ENCODE data around the gene RUBCN.
"Not testable (repeated sequence)": the region's sequence is repeated elsewhere in the genome, so short reads cannot be mapped to it uniquely, and the experiment has no call there.

The RUBCN gene

DNA sequence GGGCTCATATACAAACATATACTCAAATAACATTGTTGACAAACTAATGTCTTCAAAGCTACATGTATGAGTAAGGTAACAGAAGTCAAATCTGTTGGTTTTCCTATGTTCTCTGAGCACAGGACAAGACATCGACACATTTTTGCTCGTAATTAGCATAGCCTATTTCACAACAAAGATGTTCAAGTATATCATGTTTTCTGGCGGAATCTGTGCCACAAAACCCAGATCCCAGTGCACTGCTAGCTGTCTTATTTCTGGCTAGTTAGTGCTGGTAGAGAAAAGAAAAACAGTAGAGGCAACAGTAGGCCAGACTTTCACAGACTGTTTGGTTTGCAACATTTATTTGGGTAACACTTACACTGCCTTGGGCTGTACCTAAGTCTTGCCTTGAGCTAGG lies 51.2 kb downstream of the RUBCN start:
- no peak for DNase-seq (ENCODE audit: low spot score)

DNA sequence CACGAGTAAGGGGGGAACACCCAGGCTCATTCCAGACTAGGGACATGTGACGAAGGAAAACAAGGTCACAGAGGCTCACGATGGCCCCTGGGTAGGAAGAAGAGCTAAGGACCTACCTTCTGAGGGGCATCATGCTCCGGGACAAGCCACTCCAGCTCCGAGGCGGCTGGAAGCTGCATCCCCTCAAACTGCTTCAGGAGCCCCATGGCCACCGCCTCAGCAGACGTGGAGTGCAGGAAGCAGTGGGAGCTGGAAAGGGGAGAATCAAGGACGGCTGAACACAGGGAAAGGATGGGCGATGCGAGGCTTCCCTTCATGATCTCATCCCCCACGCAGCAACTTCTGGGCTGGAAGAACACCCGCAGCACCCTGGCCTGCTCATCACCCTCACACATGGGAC lies 53.5 kb downstream of the RUBCN start:
- no peak for DNase-seq (ENCODE audit: low spot score)

DNA sequence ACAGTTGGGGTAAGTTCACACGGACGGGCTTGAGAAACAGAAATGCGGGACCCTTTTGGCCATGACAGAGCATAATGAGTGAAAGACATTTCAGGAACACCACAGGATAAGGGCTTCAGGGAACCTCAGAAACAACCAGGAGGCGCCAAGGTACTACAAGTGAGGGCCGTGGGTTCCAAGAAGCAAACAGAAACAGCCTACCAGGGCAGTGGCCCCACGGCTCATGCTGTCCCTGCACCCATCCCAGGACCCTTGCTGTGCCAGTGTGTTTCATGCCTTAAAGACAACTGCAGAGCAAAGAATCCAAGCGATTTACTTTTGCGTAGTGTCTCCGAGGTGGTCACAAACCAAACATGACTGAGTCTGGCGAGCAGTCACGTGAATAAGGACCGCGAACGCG lies 54.0 kb downstream of the RUBCN start:
- DNase-seq (ENCODE audit: low spot score): no peak

DNA sequence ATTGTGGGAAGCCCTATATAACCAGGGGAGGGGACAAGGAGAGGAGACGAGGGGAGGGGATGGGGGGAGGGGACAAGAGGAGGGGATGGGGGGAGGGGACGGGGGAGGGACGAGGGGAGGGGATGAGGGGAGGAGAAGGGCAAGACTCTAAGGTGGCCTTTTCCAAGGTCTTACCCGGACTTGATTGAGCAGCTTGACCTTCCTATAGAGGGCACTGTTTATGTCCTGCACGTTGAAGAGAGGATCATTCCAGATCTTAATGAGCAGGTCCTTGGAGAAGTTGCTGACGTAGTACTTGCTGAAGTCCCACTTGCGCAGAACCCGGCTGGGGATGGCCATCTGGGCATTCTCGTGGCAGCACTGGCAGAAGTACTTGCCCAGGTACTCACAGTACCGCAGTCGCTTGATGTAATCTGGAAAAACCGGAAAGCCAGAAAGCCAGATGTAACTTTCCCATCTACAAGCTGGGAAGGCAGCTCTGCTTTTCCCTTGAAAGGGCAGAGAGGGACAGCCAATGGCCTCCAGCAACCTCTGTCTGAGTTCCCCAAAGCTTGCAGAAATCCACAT lies 55.7 kb downstream of the RUBCN start:
- DNase-seq (ENCODE audit: low spot score): no peak

DNA sequence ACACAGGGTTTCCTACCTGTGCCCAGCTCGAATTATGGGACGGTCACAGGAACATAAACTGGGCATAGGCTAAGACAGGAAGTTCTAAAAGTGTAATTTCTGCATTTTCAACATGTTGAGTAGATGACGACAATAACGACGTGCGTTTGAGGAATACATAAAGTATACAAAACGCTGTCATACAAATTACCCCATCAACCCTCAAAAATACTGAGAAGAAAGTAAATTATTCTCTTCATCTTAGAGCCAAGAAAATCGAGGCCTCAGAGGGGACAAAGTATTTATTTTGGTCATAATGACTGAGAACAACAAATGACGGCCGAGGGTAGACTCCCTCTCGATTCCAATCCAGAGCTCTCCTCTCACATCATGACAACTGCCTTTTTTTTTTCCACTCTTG lies 60.8 kb downstream of the RUBCN start:
- DNase-seq (ENCODE audit: low spot score): no peak

DNA sequence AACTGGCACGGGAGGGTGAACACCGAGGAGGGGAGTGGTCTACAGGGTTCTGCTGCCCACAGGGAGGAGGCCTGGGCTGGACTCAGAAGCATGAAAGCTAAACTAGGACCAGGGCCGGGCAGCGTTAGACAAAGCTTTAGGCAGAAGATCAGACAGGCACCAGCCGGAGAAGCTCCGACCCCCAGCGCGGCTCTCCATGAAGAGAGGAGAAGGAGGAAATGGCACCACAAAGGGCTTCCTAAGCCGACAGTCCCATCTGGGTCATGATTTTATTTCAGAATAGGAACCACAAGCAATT lies 61.2 kb downstream of the RUBCN start:
- no peak for DNase-seq (ENCODE audit: low spot score)

DNA sequence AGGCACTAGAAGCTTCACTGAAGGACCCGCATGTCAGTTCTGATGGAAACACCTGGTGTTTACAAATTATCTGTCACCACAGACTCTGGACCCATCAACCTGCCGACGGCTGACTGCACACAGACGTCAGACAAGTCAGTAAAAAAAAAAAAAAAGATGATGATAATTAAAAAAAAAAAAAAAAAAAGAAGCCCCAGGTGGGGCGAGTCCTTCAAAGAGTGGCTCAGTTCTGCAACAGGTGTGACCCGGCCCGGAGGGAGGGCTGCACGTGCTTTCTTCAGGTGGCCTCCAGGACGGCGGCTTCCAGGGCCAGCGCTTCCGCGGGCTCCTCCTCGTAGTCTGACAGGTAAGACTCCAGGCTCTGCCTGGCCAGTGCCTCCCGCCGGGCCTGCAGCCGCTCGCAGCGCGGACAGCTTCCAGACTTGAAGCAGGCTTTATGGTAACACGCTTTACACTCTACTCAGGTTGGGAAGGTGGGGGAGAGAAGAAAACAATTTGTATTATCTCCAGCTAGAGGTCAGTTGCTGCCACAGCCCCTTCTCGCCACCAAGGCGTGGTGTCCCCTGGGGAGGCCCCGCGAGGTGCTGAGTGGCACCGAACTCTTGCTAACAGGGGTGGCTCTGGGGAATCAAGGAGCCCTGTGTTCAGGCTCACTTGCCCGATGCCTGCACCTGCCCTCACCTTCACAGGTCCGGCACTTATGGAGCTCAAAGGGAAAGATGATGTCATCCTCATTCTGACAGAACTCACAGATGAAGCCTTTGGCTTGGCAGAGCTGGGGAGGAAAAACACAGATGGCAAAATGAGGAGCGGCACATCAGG lies 61.8 kb downstream of the RUBCN start:
- no peak for DNase-seq (ENCODE audit: low spot score)

DNA sequence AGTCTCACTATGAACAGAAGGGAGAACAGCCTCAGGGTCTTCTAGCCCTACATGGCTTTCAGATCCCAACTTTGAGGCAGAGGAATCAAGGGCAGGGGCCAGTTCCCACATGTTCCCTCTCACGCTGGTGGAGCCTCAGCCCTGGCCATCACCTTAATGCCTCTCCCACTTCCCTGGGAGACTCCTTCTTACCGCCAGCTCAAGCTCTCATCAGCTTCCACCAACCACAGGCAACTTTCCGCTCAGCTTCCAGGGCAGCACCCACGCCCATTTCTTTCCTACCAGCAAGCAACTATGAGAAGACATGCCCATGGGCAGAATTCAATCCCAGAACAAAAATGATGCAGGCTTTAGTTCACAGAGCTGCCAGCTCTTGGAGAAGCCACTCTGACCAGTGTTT lies 63.5 kb downstream of the RUBCN start:
- DNase-seq (ENCODE audit: low spot score): no peak

DNA sequence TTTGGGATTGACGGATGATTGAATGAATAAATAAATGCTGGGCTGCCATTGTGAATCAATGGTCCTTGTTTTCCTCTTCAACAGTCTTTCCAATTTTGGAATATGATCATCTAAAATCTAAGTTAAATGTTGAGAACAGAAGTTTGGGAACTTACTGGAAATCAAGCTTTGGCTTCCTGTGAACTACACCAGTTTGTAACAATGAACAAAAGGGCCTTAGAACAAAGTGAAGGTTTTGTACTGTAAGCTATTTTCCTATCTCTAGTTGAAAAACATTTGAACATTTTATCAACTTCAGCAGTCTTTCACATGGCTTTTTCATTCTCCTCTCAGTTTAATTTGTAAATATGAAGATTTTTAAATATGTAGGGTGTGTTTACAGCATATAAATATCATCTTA lies 66.3 kb downstream of the RUBCN start:
- DNase-seq (ENCODE audit: low spot score): no peak

DNA sequence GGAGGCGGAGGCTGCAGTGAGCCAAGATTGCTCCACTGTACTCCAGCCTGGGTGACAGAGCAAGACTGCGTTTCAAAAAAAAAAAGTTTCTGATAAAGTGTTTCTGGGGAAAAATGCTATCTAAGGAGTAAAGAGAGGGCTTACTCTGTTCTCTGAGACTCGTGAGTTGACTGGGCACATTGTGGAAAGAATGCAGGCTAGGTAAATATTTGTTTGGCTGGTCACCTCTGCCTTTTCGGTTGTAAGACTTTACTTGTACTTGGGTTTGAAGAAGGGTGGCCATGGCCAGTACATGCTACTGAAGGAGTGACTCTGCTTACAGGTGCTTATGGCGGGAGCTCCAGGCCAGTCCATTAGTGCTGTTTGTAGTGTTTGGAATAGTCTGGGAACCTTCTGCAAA lies 68.7 kb downstream of the RUBCN start:
- DNase-seq (ENCODE audit: low spot score): no peak

DNA sequence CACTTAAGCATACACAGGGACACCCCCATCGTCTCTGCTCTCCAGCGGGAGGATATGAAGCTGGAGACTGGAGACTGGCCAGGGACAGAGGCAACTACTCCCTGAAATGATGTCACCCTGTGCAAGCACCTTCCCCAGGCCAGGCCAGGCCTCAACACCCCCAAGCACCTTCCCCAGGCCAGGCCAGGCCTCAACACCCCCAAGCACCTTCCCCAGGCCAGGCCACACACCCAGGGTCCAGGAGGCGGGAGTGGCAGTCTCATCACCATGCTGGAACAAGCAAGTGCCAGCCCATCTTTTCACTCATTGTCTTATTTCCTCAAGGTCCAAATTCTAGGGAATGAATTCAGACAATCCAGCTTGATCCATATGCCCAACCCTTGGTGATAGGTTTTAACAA lies 69.4 kb downstream of the RUBCN start:
- not testable (repeated sequence) for DNase-seq (ENCODE audit: low spot score)

DNA sequence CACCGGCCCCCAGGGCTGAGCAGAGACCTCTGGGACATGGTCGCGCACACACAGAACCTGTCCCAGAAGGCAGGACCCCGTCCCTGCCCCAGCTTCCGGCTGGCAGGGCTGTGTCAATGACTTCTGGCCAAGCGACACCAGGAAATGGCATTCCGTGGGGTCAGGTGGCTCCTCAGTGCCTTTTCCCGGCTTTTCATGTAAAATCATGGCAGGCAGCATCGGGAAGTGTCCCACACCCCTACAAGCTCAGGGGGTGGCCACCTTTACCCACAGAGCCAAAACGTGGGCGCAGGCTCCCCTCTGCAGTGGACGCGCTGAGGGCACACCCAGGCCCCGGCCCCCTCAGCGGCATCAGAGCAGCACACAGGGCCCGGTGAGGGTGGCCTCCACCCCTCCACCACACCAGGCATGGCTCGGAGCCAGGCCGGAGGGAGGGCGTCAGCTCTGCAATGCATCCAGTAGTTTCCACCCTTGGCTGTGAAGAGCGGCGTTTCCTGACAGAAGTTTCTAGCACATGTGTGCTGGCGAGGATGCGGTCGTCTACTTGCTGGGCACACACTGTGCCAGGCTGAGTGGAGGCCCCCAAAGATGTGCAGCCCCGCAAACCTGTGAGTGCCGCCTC lies 70.4 kb downstream of the RUBCN start:
- not testable (repeated sequence) for DNase-seq (ENCODE audit: low spot score)

DNA sequence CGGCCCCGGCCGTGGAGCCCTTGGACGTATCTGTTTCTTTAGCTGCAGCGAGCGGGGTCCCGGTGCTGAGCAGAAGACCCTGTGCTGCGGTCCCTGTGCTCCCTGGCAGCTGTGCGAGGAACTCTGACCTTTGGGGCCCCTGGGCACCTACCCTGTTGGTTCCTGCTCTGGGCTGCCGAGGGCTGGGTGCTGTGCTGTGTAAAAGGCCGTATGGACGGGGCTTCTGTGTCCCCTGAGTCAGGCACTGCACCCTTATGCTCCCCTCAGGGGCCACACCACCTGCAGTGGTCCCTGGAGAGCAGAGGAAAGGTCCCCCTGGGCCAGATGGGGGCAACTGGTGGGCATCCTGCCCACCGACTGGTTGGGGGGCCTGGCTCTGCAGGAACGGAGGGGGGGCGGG lies 71.2 kb downstream of the RUBCN start:
- DNase-seq (ENCODE audit: low spot score): not testable (repeated sequence)

DNA sequence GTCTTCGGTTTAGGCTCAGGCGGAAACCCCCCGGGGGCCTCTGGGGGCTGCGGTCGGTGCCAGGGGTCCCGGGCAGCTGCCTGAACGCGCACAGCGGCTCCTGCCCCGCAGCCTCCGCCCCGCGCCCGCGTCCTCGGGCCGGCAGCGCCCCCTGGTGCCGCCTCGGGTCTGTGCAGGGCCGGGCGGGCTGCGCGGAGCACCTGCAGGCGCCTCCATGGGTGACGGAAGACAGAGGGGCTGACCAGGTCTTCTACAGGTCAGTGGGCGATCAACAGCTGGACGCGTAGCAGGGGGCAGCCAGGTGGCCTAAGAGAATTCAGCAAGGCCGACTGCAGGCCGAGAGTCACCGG lies 71.6 kb downstream of the RUBCN start:
- DNase-seq (ENCODE audit: low spot score): not testable (repeated sequence)

DNA sequence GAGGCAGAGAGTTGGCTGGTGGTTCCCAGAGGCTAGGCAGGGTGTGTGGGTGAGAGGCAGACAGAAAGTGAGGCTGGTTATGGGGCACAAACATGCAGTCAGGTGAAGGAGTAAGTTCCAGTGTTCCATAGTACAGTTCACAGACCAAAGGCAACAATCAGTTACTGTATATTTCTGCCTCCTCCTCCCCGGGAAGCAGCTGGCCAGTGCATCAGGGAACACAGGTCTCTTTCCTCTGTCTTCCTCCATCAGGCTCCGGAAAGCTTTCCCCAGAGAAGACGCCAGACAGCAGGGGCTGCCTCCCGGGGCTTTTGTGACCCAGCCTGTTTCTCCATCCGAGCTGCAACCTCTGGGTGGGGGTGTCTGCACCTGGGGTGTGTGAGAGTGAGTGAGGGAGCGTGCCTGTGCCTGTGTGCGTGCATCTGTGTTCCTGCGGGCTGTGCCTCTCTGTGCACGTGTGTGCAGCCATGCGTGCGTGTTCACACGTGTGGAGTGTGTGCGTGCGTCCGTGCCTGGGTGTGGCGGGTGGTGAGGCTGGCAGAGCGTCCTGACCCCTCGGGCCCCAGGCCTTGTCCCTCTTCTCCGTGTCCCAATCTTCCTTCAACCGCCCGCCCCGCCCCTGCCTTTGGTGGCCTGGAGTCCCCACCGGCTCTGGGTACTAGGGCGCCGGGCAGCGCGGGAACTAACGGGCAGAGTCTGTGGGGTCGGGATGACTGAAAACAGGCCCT lies 72.1 kb downstream of the RUBCN start:
- not testable (repeated sequence) for DNase-seq (ENCODE audit: low spot score)

DNA sequence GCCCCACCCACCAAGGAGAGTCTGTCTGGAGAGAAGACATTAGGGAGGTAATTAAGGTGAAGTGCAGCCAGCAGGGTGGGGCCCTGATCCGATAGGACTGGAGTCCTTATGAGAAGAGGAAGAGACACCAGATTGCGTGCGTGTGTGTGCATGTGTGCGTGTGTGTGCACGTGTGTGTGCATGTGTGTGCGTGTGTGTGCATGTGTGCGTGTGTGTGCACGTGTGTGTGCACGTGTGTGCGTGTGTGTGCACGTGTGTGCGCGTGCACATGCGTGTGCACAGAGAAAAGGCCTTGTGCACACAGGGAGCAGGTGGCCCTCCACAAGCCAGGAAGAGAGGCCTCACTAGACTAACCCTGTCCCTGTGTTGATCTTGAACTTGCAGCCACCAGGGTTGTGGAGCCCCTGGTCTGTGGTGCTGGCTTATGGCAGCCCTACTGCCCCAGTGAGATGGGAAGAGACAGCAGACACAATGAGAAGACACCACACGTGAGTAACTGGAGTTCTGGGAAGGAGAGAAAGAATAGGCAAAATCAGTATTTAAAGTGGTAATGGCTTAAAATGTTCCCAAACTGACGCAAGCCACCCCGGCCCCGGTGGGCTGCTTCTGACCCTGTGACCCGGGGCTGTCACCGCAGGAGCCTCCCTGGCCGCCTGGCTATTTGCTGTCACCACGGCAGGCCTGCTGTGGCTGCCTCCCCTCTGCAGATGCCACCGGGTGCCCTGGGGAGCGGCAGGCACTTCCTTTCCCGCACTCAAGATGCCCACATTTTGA lies 73.2 kb downstream of the RUBCN start:
- DNase-seq (ENCODE audit: low spot score): not testable (repeated sequence)

DNA sequence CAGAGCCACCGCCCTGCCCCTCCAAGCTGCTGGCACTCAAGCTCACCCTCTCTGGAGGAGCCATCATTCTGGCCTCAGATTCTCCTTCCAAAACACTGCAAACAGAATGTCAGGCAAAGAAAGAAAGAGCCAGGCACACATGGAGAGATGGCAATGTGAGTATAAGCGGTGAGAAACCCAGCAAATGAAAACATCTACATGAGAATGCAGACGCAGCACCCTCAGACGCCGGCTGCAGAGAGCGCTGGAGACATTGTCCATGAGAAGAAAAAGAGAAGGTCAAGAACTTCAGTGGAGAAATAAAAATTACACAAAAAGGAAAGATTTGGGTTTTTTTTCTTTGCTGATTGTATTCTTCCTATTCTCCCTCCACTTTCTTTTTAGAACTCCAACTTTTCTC lies 74.4 kb downstream of the RUBCN start:
- DNase-seq (ENCODE audit: low spot score): not testable (repeated sequence)

DNA sequence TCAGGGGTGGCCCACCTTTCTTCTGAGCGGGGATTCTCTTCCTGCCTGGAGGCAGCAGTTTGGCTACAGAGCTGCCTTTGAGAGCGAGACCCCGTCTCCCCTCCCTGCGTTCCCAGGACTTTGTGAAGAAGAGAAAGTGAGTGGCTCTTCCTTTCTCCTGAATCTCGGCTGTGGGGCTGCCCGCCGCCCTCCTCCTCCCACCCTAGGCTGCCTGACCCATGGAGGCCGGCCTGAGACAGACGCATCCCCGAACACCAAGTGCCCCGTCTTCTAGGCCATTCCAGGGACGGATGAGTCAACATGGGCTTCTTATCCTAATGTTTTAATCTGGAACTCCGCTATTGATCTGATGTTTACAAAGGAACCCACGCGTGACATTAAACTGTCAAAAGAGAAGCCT lies 74.8 kb downstream of the RUBCN start:
- not testable (repeated sequence) for DNase-seq (ENCODE audit: low spot score)

DNA sequence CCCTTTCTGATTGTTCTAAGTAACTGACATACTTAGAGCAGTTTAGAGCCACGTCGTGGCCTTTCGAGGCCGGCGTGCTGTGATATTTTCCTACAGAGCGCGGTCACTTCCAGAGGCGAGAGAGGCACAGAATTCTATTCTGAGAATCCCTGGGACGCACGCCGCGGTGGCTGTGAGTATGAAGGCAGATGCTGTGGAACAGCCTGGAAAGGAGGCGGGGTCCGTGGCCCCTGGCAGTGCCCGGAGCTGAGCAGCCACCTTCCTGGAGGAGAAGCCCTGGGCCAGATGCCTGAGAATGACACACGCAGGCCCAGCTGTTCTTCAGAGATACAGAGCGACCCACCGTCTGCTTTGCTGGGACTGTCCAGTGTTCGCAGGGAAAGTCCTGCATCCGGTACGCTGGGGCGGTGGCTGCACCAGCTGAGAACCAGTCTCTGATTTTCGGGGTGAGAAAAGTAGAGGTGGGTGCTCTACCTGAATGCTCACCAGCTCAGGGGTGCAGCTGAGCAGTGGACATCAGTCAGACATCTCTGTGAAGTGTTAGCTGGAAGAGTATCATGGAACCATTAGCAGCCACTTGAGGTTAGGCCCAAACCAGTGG lies 75.4 kb downstream of the RUBCN start:
- DNase-seq (ENCODE audit: low spot score): not testable (repeated sequence)

DNA sequence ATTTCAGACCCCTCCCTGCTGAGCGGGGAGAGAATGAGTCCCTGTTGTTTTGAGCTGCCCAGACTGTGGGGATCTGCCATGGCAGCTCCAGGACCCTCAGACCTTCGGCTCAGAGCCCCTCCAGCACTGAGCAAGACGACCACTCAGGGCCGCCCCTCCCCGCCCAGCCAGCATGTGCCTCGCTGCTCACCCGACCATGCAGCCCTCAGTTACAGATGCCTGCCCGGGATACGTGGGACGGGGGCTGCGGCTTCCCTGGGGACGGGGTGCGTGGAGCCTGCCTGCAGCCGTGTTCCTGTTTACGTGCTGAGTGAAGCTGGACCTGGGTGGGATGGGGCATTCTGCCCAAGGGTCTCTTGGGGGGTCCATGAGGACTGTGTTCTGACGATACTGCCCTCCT lies 77.0 kb downstream of the RUBCN start:
- not testable (repeated sequence) for DNase-seq (ENCODE audit: low spot score)

DNA sequence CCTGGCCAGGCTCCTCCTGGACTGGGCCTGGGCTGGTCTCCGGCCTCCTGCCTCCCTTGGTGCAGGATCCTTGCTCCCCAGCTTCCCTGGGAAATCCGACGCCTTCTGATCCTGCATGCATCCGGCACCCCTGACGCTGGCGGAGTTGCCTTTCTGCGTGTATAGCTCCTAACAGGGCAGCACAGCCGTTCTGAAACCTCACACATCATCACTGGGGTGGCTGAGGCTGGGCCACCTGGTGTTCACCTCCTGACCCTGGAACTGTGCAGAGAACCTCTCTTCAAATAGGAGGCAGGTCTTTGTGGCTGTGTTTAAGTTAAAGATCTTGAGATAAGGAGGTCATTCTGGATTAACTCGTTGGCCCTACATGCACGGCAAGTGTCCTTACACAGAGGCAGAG lies 77.6 kb downstream of the RUBCN start:
- not testable (repeated sequence) for DNase-seq (ENCODE audit: low spot score)

DNA sequence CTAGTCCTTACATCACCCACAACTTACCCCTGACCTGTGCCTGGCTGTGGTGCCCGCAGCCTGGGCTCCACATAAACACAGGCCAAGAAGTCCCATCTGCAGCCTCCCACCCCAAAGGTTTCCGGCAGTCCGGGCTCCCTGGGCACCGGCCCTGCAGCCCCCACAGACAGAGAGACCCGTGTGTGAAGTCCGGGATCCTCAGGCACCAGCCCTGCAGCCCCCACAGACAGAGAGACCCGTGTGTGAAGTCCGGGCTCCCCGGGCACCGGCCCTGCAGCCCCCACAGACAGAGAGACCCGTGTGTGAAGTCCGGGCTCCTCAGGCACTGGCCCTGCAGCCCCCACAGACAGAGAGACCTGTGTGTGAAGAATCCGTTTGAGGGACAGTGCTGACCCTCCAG lies 78.0 kb downstream of the RUBCN start:
- not testable (repeated sequence) for DNase-seq (ENCODE audit: low spot score)

Measured in left forelimb (tissue), 1 donor.